B cell (primary cell): Measurements from ENCODE around the gene ACSS1. TPM values are rescaled to one million over a fixed set of nuclear protein-coding genes. Genes with fewer than 3 reads are reported as not detected.

Experiments
- ATAC-seq: fragments of 200-7000 bp; cut with Tn5 transposase; one replicate; pipeline ENCODE4 v1.10.0; 2021; ENCODE audit warnings: low read depth, mild to moderate bottlenecking, moderate number of reproducible peaks, moderate library complexity
- CTCF ChIA-PET: fragments of 350-600 bp; sonication (Branson Sonifier 250); formaldehyde crosslinking; loops from one replicate; lab custom pipeline; 2021; ENCODE audit warnings: antibody characterized with exemption, inconsistent platforms; lab: Charles Lee
- POLR2A ChIA-PET: fragments of 350-600 bp; sonication (Branson Sonifier 250); formaldehyde crosslinking; loops from one replicate; lab custom pipeline; 2021; ENCODE audit warnings: antibody characterized with exemption; lab: Charles Lee
- DNase-seq: peaks from one replicate; pipeline ENCODE4 v3.0.0; 2013
- H2AFZ ChIP-seq: 2 replicates; pipeline ENCODE4 v1.6.1; 2012; ENCODE audit warnings: mild to moderate bottlenecking, low read depth, low read length; ENCODE audit not compliant: insufficient read depth, poor library complexity, severe bottlenecking
- H3K27ac ChIP-seq, 2 donors: 1 replicate in 1 of 2; 2 replicates in 1 of 2; pipeline ENCODE4 v1.5.1; 2012 to 2013; ENCODE audit warnings: low read length in 2 of 2, mild to moderate bottlenecking in 2 of 2, moderate library complexity in 1 of 2
- H3K27me3 ChIP-seq, 4 experiments: fragments of 200-600 bp in 1 of 4; sonication (generic) in 1 of 4; replicated peaks in 1 of 4; 1 replicate in 2 of 4; 2 replicates in 2 of 4; pipeline versions ENCODE4 v1.6.1 to v1.7.0; 2013 to 2016; ENCODE audit warnings: low read length in 3 of 4, mild to moderate bottlenecking in 2 of 4, mixed read lengths in 1 of 4, moderate library complexity in 1 of 4; ENCODE audit not compliant: insufficient read depth in 4 of 4, control insufficient read depth in 3 of 4; ENCODE audit errors: control extremely low read depth in 1 of 4
- H3K36me3 ChIP-seq, 2 experiments: replicated peaks in 1 of 2; 1 replicate in 1 of 2; 2 replicates in 1 of 2; pipeline versions ENCODE4 v1.6.1 to v1.7.1; 2013; ENCODE audit warnings: low read length in 1 of 2; ENCODE audit not compliant: insufficient read depth in 2 of 2, control insufficient read depth in 1 of 2; ENCODE audit errors: control extremely low read depth in 1 of 2, extremely low read depth in 1 of 2
- H3K4me1 ChIP-seq, 2 donors: fragments of 200-600 bp in 1 of 2; sonication (generic) in 1 of 2; 1 replicate in 1 of 2; 2 replicates in 1 of 2; pipeline versions ENCODE4 v1.5.1 to v1.6.1; 2013 to 2017; ENCODE audit warnings: low read length in 2 of 2; ENCODE audit not compliant: control insufficient read depth in 2 of 2, insufficient read depth in 2 of 2
- H3K4me2 ChIP-seq: replicated peaks from 2 replicates; pipeline ENCODE3; 2012; ENCODE audit warnings: mild to moderate bottlenecking, low read depth, low read length; ENCODE audit not compliant: poor library complexity, severe bottlenecking
- H3K4me3 ChIP-seq, 5 experiments: fragments of 200-600 bp in 1 of 5; sonication (generic) in 1 of 5; 1 replicate in 3 of 5; 2 replicates in 2 of 5; pipeline versions ENCODE4 v1.5.1 to v1.7.0; 2011 to 2016; ENCODE audit warnings: low read length in 4 of 5, mild to moderate bottlenecking in 4 of 5, low read depth in 2 of 5, control low read depth in 1 of 5, moderate library complexity in 1 of 5; ENCODE audit not compliant: insufficient read depth in 1 of 5; ENCODE audit errors: control extremely low read depth in 1 of 5, extremely low read depth in 1 of 5
- H3K79me2 ChIP-seq: fragments of 200-600 bp; sonication (generic); one replicate; pipeline ENCODE4 v1.6.0; 2016; ENCODE audit warnings: low read length; ENCODE audit not compliant: control insufficient read depth, insufficient read depth
- H3K9ac ChIP-seq: fragments of 200-600 bp; sonication (generic); 2 replicates; pipeline ENCODE4 v1.6.1; 2017; ENCODE audit warnings: mild to moderate bottlenecking, low read length, moderate library complexity
- H3K9me3 ChIP-seq, 3 donors: one replicate each; pipeline versions ENCODE4 v1.6.1 to v1.7.1; 2013; ENCODE audit warnings: low read length in 2 of 3; ENCODE audit not compliant: control insufficient read depth in 2 of 3, insufficient read depth in 1 of 3; ENCODE audit errors: control extremely low read depth in 1 of 3
- H4K20me1 ChIP-seq: 2 replicates; pipeline ENCODE4 v1.6.0; 2012; ENCODE audit warnings: mild to moderate bottlenecking, low read length; ENCODE audit not compliant: insufficient read depth, control insufficient read depth, poor library complexity, severe bottlenecking
- H3K27ac Mint-ChIP-seq: one replicate; pipeline ENCODE4 v1.8.0; 2021; ENCODE audit warnings: mixed read lengths
- H3K27me3 Mint-ChIP-seq: one replicate; pipeline ENCODE4 v1.8.0; 2021; ENCODE audit warnings: mixed read lengths
- H3K4me1 Mint-ChIP-seq: one replicate; pipeline ENCODE4 v1.8.0; 2021; ENCODE audit warnings: mixed read lengths
- H3K4me3 Mint-ChIP-seq: one replicate; pipeline ENCODE4 v1.8.0; 2021; ENCODE audit warnings: mixed read lengths
- H3K9me3 Mint-ChIP-seq: one replicate; pipeline ENCODE4 v1.8.0; 2022; ENCODE audit warnings: mixed read lengths; ENCODE audit not compliant: insufficient read depth
- EZH2 ChIP-seq: IDR thresholded peaks from 2 replicates; pipeline ENCODE4 v1.6.1; 2012; ENCODE audit warnings: borderline replicate concordance, low read depth, mild to moderate bottlenecking, moderate library complexity, low read length; ENCODE audit not compliant: insufficient read depth, poor library complexity, severe bottlenecking
- WGBS: methylation state at CpG from one replicate; pipeline ENCODE4 v1.1.5; 2013; ENCODE audit warnings: missing lambda C conversion rate; ENCODE audit not compliant: insufficient coverage; 5-methylcytosine and 5-hydroxymethylcytosine counted together
- intact Hi-C: fragments of 100-400 bp; cut with micrococcal nuclease; formaldehyde crosslinking; loops from one replicate; pipeline ENCODE4 v1.10.0; 2022
- polyA plus RNA-seq: library from polyadenylated mRNA; depleted of rRNA; stranded (reverse); fragments of >200 nt; gene quantifications from 2 replicates; pipeline ENCODE4 v1.2.3, GENCODE V29; 2012
- total RNA-seq, 2 donors: library from RNA; stranded (reverse); fragments of 120-200 nt in 1 of 2; gene quantifications; 1 replicate in 1 of 2; 2 replicates in 1 of 2; pipeline versions ENCODE4 v1.2.3 to v1.2.4, GENCODE V29; 2013 to 2022
- TF ChIP-seq, protein P1 (sequence below): fragments of 200-600 bp; IDR thresholded peaks from one replicate; pipeline ENCODE4 v1.8.0; 2022; ENCODE audit warnings: antibody characterized with exemption, mild to moderate bottlenecking

ACSS1 gene
- total and polyA plus RNA-seq, 2 donors (not counting 1 experiment from before 2014, with no cell fraction given), result 82.7 to 95.5 TPM

DNA sequence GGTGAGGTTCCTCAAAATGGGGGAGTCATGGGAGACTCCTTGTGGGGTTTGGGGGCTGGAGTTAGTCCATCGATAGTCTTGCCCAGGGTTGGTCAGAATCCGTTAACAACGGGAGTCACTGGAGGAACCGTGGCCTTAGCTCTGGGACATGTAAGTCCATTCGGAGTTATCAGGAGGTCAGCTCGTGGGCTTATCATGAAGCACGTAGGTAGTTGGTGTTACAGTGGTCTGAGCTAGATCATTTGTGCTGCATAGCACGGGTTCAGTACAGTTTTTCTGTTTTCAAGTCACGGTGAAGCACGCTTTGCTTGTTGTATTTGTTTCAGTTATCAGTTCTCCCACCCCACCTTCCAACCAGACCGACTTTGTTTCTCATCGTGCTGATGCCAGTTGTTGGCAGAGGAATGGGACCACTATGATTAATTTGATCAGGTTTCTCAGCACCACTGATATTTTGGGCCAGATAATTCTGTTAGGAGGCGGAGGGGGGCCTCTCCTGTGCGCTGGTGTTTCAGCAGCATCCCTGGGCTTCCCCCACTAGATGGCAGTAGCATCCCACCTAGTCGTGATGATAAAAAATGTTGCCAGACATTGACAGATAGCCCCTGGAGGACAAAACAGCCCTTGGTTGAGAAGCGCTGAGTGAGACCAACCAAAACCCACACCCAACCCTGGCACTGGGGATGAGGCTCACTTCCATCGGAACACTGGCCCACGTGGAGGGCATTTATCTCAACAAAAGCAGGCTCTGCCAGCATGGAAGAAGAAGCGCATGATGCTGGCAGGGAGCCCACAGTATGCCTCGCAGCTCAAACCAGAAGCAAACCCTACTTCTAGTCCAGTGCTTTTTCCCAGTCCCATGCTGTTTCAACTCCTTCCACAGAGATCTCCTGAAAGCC lies 63.2 kb downstream of the ACSS1 start:
- H3K27ac ChIP-seq, result no peak overlapping the region
- 47% methylated on average over 15 of the region's 20 CpGs for WGBS
- peak overlapping the region; percentile 28 for H3K4me2 ChIP-seq
- Mint-ChIP-seq H3K27ac (peak overlapping the region; percentile 88), H3K9me3 (no peaks in the 10 kb centered on the region), H3K4me3 (peak overlapping the region; percentile 68), H3K4me1 (peaks cover 46% of the 10 kb centered on the region), H3K27me3 (no peaks in the 10 kb centered on the region)
- H3K27me3 ChIP-seq, result no peaks in the 10 kb centered on the region
- H3K36me3 ChIP-seq, result no peaks in the 10 kb centered on the region
- peaks cover 26% of the 10 kb centered on the region for H3K79me2 ChIP-seq
- no peaks in the 10 kb centered on the region for H3K9me3 ChIP-seq
- ChIA-PET POLR2A (interaction anchor here (0.5 to 2.4 kb wide), 3 partner anchors 63 to 703 kb away, joined by 3 to 11 read pairs (median 6); partner anchors contain the start of gene ACSS1), CTCF (interaction anchor here (0.8 to 9.8 kb wide), 25 partner anchors 11 to 413 kb away, joined by 3 to 250 read pairs (median 4); partner anchors contain the start of genes ACSS1, ENTPD6 and GINS1)
- H4K20me1 ChIP-seq, result no peaks in the 10 kb centered on the region
- DNase-seq (peak; percentile 89), ATAC-seq (peak; percentile 50)
- H3K9ac ChIP-seq, result no peak overlapping the region
- TF ChIP-seq EZH2, result no peak
- TF ChIP-seq, protein P1, sequence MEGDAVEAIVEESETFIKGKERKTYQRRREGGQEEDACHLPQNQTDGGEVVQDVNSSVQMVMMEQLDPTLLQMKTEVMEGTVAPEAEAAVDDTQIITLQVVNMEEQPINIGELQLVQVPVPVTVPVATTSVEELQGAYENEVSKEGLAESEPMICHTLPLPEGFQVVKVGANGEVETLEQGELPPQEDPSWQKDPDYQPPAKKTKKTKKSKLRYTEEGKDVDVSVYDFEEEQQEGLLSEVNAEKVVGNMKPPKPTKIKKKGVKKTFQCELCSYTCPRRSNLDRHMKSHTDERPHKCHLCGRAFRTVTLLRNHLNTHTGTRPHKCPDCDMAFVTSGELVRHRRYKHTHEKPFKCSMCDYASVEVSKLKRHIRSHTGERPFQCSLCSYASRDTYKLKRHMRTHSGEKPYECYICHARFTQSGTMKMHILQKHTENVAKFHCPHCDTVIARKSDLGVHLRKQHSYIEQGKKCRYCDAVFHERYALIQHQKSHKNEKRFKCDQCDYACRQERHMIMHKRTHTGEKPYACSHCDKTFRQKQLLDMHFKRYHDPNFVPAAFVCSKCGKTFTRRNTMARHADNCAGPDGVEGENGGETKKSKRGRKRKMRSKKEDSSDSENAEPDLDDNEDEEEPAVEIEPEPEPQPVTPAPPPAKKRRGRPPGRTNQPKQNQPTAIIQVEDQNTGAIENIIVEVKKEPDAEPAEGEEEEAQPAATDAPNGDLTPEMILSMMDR, result peak; percentile 93
- H3K4me1 ChIP-seq, result peaks cover 15 to 29% of the 10 kb centered on the region in 2 donors
- H3K4me3 ChIP-seq, result no peak overlapping the region
- H2AFZ ChIP-seq, result no peak overlapping the region
- intact Hi-C loops, result loop anchor here (1.0 kb wide), 3 partner anchors 71 to 405 kb away; no protein-coding TSS in a partner anchor

DNA sequence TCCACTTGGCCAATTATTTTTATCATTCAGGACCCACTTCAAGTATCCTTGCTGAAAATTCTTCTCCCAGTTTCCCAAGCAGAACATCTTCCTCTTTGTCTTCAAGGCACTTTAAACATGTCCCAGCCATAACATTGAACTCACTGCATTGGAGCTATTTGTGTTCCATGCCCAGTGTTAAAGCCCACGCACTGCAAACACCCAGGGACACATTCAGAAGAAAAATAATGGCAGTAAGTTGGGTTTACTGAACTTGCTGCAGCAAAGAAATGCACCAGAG lies 63.8 kb downstream of the ACSS1 start:
- H3K79me2 ChIP-seq, result peaks cover 31% of the 10 kb centered on the region
- peak overlapping the region in 1 of 2 donors; percentile 14 for H3K27ac ChIP-seq
- peaks cover 46% of the 10 kb centered on the region for H3K4me1 Mint-ChIP-seq
- H2AFZ ChIP-seq, result no peak overlapping the region
- no peak overlapping the region for H3K4me2 ChIP-seq
- no peaks in the 10 kb centered on the region for H3K36me3 ChIP-seq
- CTCF ChIA-PET, result interaction anchor here (0.8 to 9.8 kb wide), 21 partner anchors 12 to 413 kb away, joined by 3 to 250 read pairs (median 4); partner anchors contain the start of genes ACSS1, ENTPD6 and GINS1
- WGBS, result 100% methylated on average over 1 of the region's 1 CpG
- peak overlapping the region; percentile 71 for H3K4me3 Mint-ChIP-seq
- no peak overlapping the region for H3K4me3 ChIP-seq
- DNase-seq (no peak), ATAC-seq (no peak)
- no peaks in the 10 kb centered on the region for H3K27me3 ChIP-seq
- peaks cover 15 to 29% of the 10 kb centered on the region in 2 donors for H3K4me1 ChIP-seq
- H3K9me3 Mint-ChIP-seq, result no peaks in the 10 kb centered on the region
- no peaks in the 10 kb centered on the region for H3K27me3 Mint-ChIP-seq
- no peaks in the 10 kb centered on the region for H4K20me1 ChIP-seq
- intact Hi-C loops, result no loop called here
- POLR2A ChIA-PET, result interaction anchor here (1.9 to 2.4 kb wide), 2 partner anchors 63 to 69 kb away, joined by 6 to 11 read pairs; partner anchors contain the start of gene ACSS1
- TF ChIP-seq, protein P1, result no peak
- TF ChIP-seq EZH2, result no peak
- no peaks in the 10 kb centered on the region for H3K9me3 ChIP-seq
- peak overlapping the region; percentile 83 for H3K27ac Mint-ChIP-seq
- no peak overlapping the region for H3K9ac ChIP-seq
